H1 (cell line): Measurements from ENCODE around the gene SLC7A14. TPM values are rescaled to one million over a fixed set of nuclear protein-coding genes. Genes with fewer than 3 reads are reported as not detected.

Experiments used
- CTCF ChIA-PET: fragments of 300-600 bp; sonication (Branson Sonifier 250); formaldehyde crosslinking; loops from one replicate; lab custom pipeline; 2021; ENCODE audit not compliant: partially characterized antibody; lab: Charles Lee
- POLR2A ChIA-PET: fragments of 300-600 bp; sonication (Branson Sonifier 250); formaldehyde crosslinking; loops from one replicate; lab custom pipeline; 2021; ENCODE audit warnings: inconsistent platforms; ENCODE audit not compliant: partially characterized antibody; lab: Charles Lee
- DNase-seq, 2 experiments: peaks; one replicate each; pipeline versions ENCODE4 v3.0.0 to v3.0.0-alpha.2; 2010 to 2022; ENCODE audit warnings: low spot score in 2 of 2, low read depth in 1 of 2, mixed read lengths in 1 of 2
- FAIRE-seq: peaks from 2 replicates; lab custom pipeline; 2011; peaks lifted over from hg19 to GRCh38; lab: Jason Lieb, UNC
- H2AFZ ChIP-seq: 2 replicates; pipeline ENCODE4 v1.8.1; 2012; ENCODE audit warnings: low read length, inconsistent platforms
- H2AK5ac ChIP-seq: 2 replicates; pipeline ENCODE4 v1.6.1; 2013; ENCODE audit warnings: low read depth, low read length
- H2BK120ac ChIP-seq: replicated peaks from 2 replicates; pipeline ENCODE3; 2013; ENCODE audit warnings: low read depth, low read length, inconsistent platforms
- H2BK12ac ChIP-seq: 2 replicates; pipeline ENCODE4 v1.6.1; 2013; ENCODE audit warnings: low read depth, low read length
- H2BK15ac ChIP-seq: 2 replicates; pipeline ENCODE4 v1.6.1; 2013; ENCODE audit warnings: low read length
- H2BK20ac ChIP-seq: 2 replicates; pipeline ENCODE4 v1.6.1; 2013; ENCODE audit warnings: low read length
- H2BK5ac ChIP-seq: 2 replicates; pipeline ENCODE4 v1.6.1; 2013; ENCODE audit warnings: low read depth, low read length
- H3K14ac ChIP-seq: 2 replicates; pipeline ENCODE4 v1.6.1; 2013; ENCODE audit warnings: inconsistent platforms; ENCODE audit not compliant: insufficient read length
- H3K18ac ChIP-seq: 2 replicates; pipeline ENCODE4 v1.6.1; 2013; ENCODE audit warnings: low read length; ENCODE audit errors: extremely low read depth
- H3K23ac ChIP-seq: 2 replicates; pipeline ENCODE4 v1.6.1; 2013; ENCODE audit warnings: inconsistent platforms; ENCODE audit not compliant: insufficient read length
- H3K23me2 ChIP-seq: 2 replicates; pipeline ENCODE4 v1.6.1; 2013; ENCODE audit warnings: low read depth, low read length
- H3K27ac ChIP-seq: 2 replicates; pipeline ENCODE4 v1.6.1; 2011; ENCODE audit warnings: low read depth, low read length, inconsistent platforms
- H3K27me3 ChIP-seq, 4 experiments: replicated peaks in 1 of 4; 1 replicate in 1 of 4; 2 replicates in 3 of 4; pipeline versions ENCODE4 v1.6.1 to v1.8.1; 2011 to 2013; ENCODE audit warnings: low read length in 3 of 4, mild to moderate bottlenecking in 3 of 4, inconsistent platforms in 2 of 4, mixed read lengths in 2 of 4, moderate library complexity in 1 of 4; ENCODE audit not compliant: control insufficient read depth in 3 of 4, insufficient read depth in 3 of 4; ENCODE audit errors: extremely low read depth in 1 of 4
- H3K36me3 ChIP-seq, 4 experiments: 2 replicates each; pipeline versions ENCODE4 v1.6.1 to v1.8.1; 2011 to 2013; ENCODE audit warnings: mild to moderate bottlenecking in 4 of 4, low read length in 3 of 4, moderate library complexity in 2 of 4, control low read depth in 1 of 4, inconsistent platforms in 1 of 4; ENCODE audit not compliant: insufficient read depth in 4 of 4, control insufficient read depth in 2 of 4
- H3K4ac ChIP-seq: replicated peaks from 2 replicates; pipeline ENCODE3; 2013; ENCODE audit warnings: low read length, low read depth, mixed read lengths, inconsistent platforms; ENCODE audit not compliant: insufficient read length
- H3K4me1 ChIP-seq, 4 experiments: replicated peaks in 1 of 4; 1 replicate in 1 of 4; 2 replicates in 3 of 4; pipeline versions ENCODE4 v1.6.1 to v1.8.1; 2011 to 2013; ENCODE audit warnings: low read length in 3 of 4, inconsistent platforms in 2 of 4, mixed read lengths in 1 of 4; ENCODE audit not compliant: insufficient read depth in 4 of 4, control insufficient read depth in 3 of 4
- H3K4me2 ChIP-seq, 2 experiments: 2 replicates each; pipeline versions ENCODE4 v1.6.1 to v1.8.1; 2011 to 2013; ENCODE audit warnings: low read depth in 2 of 2, low read length in 2 of 2, control low read depth in 1 of 2, inconsistent platforms in 1 of 2, mild to moderate bottlenecking in 1 of 2; ENCODE audit not compliant: insufficient read depth in 1 of 2
- H3K4me3 ChIP-seq, 4 experiments: fragments of 200-600, 300-600 bp in 1 of 4; sonication (generic), shearing (Covaris generic), sonication (Bioruptor Twin) in 1 of 4; 2 replicates each; pipeline versions ENCODE4 v1.5.1 to v1.8.1; 2011 to 2016; ENCODE audit warnings: low read length in 4 of 4, low read depth in 3 of 4, control low read depth in 2 of 4, inconsistent platforms in 2 of 4, mild to moderate bottlenecking in 2 of 4, mixed read lengths in 1 of 4, moderate library complexity in 1 of 4; ENCODE audit not compliant: insufficient read depth in 2 of 4; ENCODE audit errors: extremely low read depth in 1 of 4
- H3K56ac ChIP-seq: replicated peaks from 2 replicates; pipeline ENCODE3; 2013; ENCODE audit warnings: low read depth, mild to moderate bottlenecking, mixed read lengths, low read length, inconsistent platforms; ENCODE audit not compliant: insufficient read length
- H3K79me1 ChIP-seq: 2 replicates; pipeline ENCODE4 v1.6.1; 2013; ENCODE audit warnings: low read depth, low read length, control low read depth
- H3K79me2 ChIP-seq, 2 experiments: 2 replicates each; pipeline versions ENCODE4 v1.6.1 to v1.8.1; 2012 to 2013; ENCODE audit warnings: low read length in 2 of 2, mild to moderate bottlenecking in 2 of 2, inconsistent platforms in 1 of 2; ENCODE audit not compliant: insufficient read depth in 2 of 2, control insufficient read depth in 1 of 2
- H3K9ac ChIP-seq, 4 experiments: replicated peaks in 1 of 4; 1 replicate in 1 of 4; 2 replicates in 3 of 4; pipeline versions ENCODE4 v1.6.1 to v1.8.1; 2011 to 2013; ENCODE audit warnings: low read depth in 3 of 4, low read length in 3 of 4, control low read depth in 2 of 4, mild to moderate bottlenecking in 2 of 4, moderate library complexity in 2 of 4, inconsistent platforms in 1 of 4; ENCODE audit errors: extremely low read depth in 1 of 4
- H3K9me3 ChIP-seq, 2 experiments: 2 replicates each; pipeline versions ENCODE4 v1.6.1 to v1.8.1; 2012 to 2013; ENCODE audit warnings: mild to moderate bottlenecking in 2 of 2, moderate library complexity in 2 of 2, control low read depth in 1 of 2, inconsistent platforms in 1 of 2, low read depth in 1 of 2, low read length in 1 of 2, mixed read lengths in 1 of 2; ENCODE audit not compliant: insufficient read depth in 2 of 2
- H4K20me1 ChIP-seq, 2 experiments: replicated peaks in 1 of 2; 2 replicates each; pipeline versions ENCODE3 to v1.8.1; 2011 to 2013; ENCODE audit warnings: inconsistent platforms in 2 of 2, low read length in 2 of 2, mild to moderate bottlenecking in 1 of 2; ENCODE audit not compliant: insufficient read depth in 2 of 2, control insufficient read depth in 1 of 2
- H4K5ac ChIP-seq: 2 replicates; pipeline ENCODE4 v1.6.1; 2013; ENCODE audit warnings: low read length, low read depth, mixed read lengths, inconsistent platforms; ENCODE audit not compliant: insufficient read length
- H4K8ac ChIP-seq: 2 replicates; pipeline ENCODE4 v1.8.0; 2013; ENCODE audit warnings: mild to moderate bottlenecking, moderate library complexity, low read length, inconsistent platforms; ENCODE audit not compliant: insufficient read depth; ENCODE audit errors: extremely low read depth
- H4K91ac ChIP-seq: replicated peaks from 2 replicates; pipeline ENCODE3; 2013; ENCODE audit warnings: low read length, mixed read lengths, inconsistent platforms; ENCODE audit not compliant: insufficient read length
- ATF3 ChIP-seq: IDR thresholded peaks from 2 replicates; pipeline ENCODE4 v1.6.1; 2011; ENCODE audit warnings: low read depth, mild to moderate bottlenecking, low read length; ENCODE audit not compliant: insufficient read depth
- CREB1 ChIP-seq: IDR thresholded peaks from 2 replicates; pipeline ENCODE4 v1.6.1; 2012; ENCODE audit warnings: inconsistent platforms
- EZH2 ChIP-seq: fragments of 200-600 bp; sonication (generic); IDR thresholded peaks from 2 replicates; pipeline ENCODE4 v1.7.1; 2012; ENCODE audit warnings: low read depth, mild to moderate bottlenecking, moderate library complexity, low read length, inconsistent platforms; ENCODE audit not compliant: severe bottlenecking
- KDM1A ChIP-seq: fragments of 200-600, 300-600 bp; sonication (generic); IDR thresholded peaks from 2 replicates; pipeline ENCODE4 v1.7.1; 2016; ENCODE audit warnings: mild to moderate bottlenecking, low read length, borderline replicate concordance
- NANOG ChIP-seq: IDR thresholded peaks from 2 replicates; pipeline ENCODE4 v1.6.1; 2011; ENCODE audit warnings: low read length, low read depth, mild to moderate bottlenecking, inconsistent platforms; ENCODE audit not compliant: insufficient read depth, poor library complexity, severe bottlenecking
- NRF1 ChIP-seq: IDR thresholded peaks from 2 replicates; pipeline ENCODE4 v1.6.1; 2011; ENCODE audit warnings: mild to moderate bottlenecking, low read depth, low read length, improper control_type of control experiment
- WGBS, 2 experiments: shearing (Covaris generic) in 1 of 2; methylation state at CpG; one replicate each; pipeline versions ENCODE4 v1.1.6 to v1.1.7; 2013 to 2015; ENCODE audit warnings: low lambda C conversion rate in 2 of 2, mixed read lengths in 2 of 2, inconsistent platforms in 1 of 2, low coverage in 1 of 2, missing lambda C conversion rate in 1 of 2; ENCODE audit not compliant: insufficient replicate concordance in 2 of 2, insufficient coverage in 1 of 2, insufficient read length in 1 of 2; ENCODE audit errors: extremely low coverage in 1 of 2, missing lambda C conversion rate in 1 of 2; 5-methylcytosine and 5-hydroxymethylcytosine counted together
- polyA plus RNA-seq, 7 experiments: library from polyadenylated mRNA; depleted of rRNA in 3 of 7; stranded (reverse) in 5 of 7; unstranded in 2 of 7; fragments of >200 nt in 5 of 7; fragments of 200-250 nt in 2 of 7; gene quantifications; 1 replicate in 5 of 7; 2 replicates in 1 of 7; 4 replicates in 1 of 7; pipeline versions ENCODE4 v1.2.1 to v1.2.3, GENCODE V29; 2011 to 2013; ENCODE audit warnings: missing spikeins in 2 of 7, mixed read lengths in 2 of 7
- total RNA-seq: library from RNA; stranded (reverse); fragmentation: NEBNext Ultra II Directional; extraction: Animal tissue kit (Norgen Biotek cat#: 25700); gene quantifications from 2 replicates; pipeline ENCODE4 v1.2.1, GENCODE V29; 2021

Gene SLC7A14
- total and polyA plus RNA-seq, 2 of the 8 experiments (the other 6 are each of a cell fraction or from before 2014, with no cell fraction given), result 0.21 to 0.95 TPM

DNA sequence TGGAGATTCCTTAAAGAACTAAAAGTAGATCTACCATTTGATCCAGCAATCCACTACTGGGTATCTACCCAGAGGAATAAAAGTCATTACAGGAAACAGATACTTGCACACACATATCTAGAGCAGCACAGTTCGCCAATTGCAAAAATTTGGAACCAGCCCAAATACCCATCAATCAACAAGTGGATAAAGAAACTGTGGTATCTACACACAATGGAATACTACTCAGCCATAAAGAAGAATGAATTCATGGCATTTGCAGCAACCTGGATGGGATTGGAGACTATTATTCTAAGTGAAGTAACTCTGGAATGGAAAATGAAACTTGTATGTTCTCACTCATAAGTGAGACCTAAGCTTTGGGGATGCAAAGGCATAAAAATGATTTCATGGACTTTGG, 23.8 kb downstream of the SLC7A14 start:
- no peak for DNase-seq

More for the DNA sequence above, 23.8 kb downstream of the SLC7A14 start:
- Histone ChIP-seq H3K4me2 (no peak overlapping the region), H3K23me2 (no peaks in the 10 kb centered on the region), H3K23ac (no peak overlapping the region), H3K79me1 (no peaks in the 10 kb centered on the region), H3K4ac (no peak overlapping the region), H3K27ac (no peak overlapping the region), H2BK20ac (no peak overlapping the region), H4K20me1 (no peaks in the 10 kb centered on the region), H2BK5ac (no peak overlapping the region), H3K14ac (no peak overlapping the region), H3K9me3 (no peaks in the 10 kb centered on the region), H4K91ac (no peak overlapping the region), H4K5ac (no peak overlapping the region), H2AFZ (no peak overlapping the region), H3K36me3 (no peaks in the 10 kb centered on the region), H3K56ac (no peak overlapping the region), H3K9ac (no peak overlapping the region), H2BK12ac (no peak overlapping the region), H3K18ac (no peak overlapping the region), H3K27me3 (no peaks in the 10 kb centered on the region), H3K4me1 (no peaks in the 10 kb centered on the region), H4K8ac (no peak overlapping the region), H2BK120ac (no peak overlapping the region), H2AK5ac (no peak overlapping the region), H2BK15ac (no peak overlapping the region), H3K4me3 (no peak overlapping the region), H3K79me2 (no peaks in the 10 kb centered on the region)
- ChIA-PET CTCF (interaction anchor here (0.6 to 1.4 kb wide), 4 partner anchors 9 to 249 kb away, joined by 3 to 5 read pairs (median 4); partner anchors contain the start of gene SLC7A14), POLR2A (no interaction called here)
- WGBS, 2 experiments, result 96% methylated on average over 1 of the region's 1 CpG; no CpG with 5 or more reads in 1 of the 2 experiments
- no peak for FAIRE-seq
- no peak for TF ChIP-seq NRF1
- TF ChIP-seq NANOG, result no peak
- no peak for TF ChIP-seq EZH2
- TF ChIP-seq CREB1, result no peak
- no peak for TF ChIP-seq KDM1A
- no peak for TF ChIP-seq ATF3
